Measurements from ENCODE around the gene HSPA12A.

- TF ChIP-seq POLR2A (IDR thresholded peaks at IDR 0.05) = no peak
- TF ChIP-seq POLR2AphosphoS5 (IDR thresholded peaks at IDR 0.05) = no peak
- TF ChIP-seq, protein P1, sequence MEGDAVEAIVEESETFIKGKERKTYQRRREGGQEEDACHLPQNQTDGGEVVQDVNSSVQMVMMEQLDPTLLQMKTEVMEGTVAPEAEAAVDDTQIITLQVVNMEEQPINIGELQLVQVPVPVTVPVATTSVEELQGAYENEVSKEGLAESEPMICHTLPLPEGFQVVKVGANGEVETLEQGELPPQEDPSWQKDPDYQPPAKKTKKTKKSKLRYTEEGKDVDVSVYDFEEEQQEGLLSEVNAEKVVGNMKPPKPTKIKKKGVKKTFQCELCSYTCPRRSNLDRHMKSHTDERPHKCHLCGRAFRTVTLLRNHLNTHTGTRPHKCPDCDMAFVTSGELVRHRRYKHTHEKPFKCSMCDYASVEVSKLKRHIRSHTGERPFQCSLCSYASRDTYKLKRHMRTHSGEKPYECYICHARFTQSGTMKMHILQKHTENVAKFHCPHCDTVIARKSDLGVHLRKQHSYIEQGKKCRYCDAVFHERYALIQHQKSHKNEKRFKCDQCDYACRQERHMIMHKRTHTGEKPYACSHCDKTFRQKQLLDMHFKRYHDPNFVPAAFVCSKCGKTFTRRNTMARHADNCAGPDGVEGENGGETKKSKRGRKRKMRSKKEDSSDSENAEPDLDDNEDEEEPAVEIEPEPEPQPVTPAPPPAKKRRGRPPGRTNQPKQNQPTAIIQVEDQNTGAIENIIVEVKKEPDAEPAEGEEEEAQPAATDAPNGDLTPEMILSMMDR (IDR thresholded peaks at IDR 0.05) = no peak
Measured at GRCh38 chr10:116648903-116649302, 93.5 kb downstream of the HSPA12A start.

Data from sigmoid colon (tissue), 4 donors.